IMR-90 (cell line): ENCODE results near the gene CDKAL1. TPM values are rescaled to one million over a fixed set of nuclear protein-coding genes. Genes with fewer than 3 reads are reported as not detected.

ENCODE experiments used
- ATAC-seq: fragments of 200-7000 bp; cut with Tn5 transposase; 2 replicates; pipeline ENCODE4 v1.9.1; 2020; ENCODE audit warnings: low read depth, mild to moderate bottlenecking, moderate library complexity
- BruUV-seq: library from RNA; stranded (reverse); fragments of 400-500 nt; replicated peaks from 2 replicates; lab custom pipeline; 2021; lab: Mats Ljungman, UMichigan
- CTCF ChIA-PET: fragments of 300-600 bp; formaldehyde crosslinking; extraction: SDS; loops from one replicate; lab custom pipeline; 2021; ENCODE audit warnings: antibody characterized with exemption; lab: Yijun Ruan, JAX
- POLR2A ChIA-PET: fragments of 300-600 bp; sonication (Branson Sonifier 250); formaldehyde crosslinking; loops from one replicate; lab custom pipeline; 2022; ENCODE audit warnings: antibody characterized with exemption; ENCODE audit not compliant: unreplicated experiment; lab: Charles Lee
- DNase-seq: peaks from one replicate; pipeline ENCODE4 v3.0.0; 2013
- H2AFZ ChIP-seq: replicated peaks from 2 replicates; pipeline ENCODE3; 2013; ENCODE audit warnings: low read length, mild to moderate bottlenecking; ENCODE audit not compliant: poor library complexity
- H2AK5ac ChIP-seq: 2 replicates; pipeline ENCODE4 v1.6.1; 2013; ENCODE audit warnings: low read depth, low read length, inconsistent platforms
- H2AK9ac ChIP-seq: replicated peaks from 2 replicates; pipeline ENCODE3; 2013; ENCODE audit warnings: mild to moderate bottlenecking, low read depth, low read length, moderate library complexity; ENCODE audit not compliant: poor library complexity
- H2BK120ac ChIP-seq: 2 replicates; pipeline ENCODE4 v1.6.1; 2013; ENCODE audit warnings: low read depth, low read length, inconsistent platforms
- H2BK15ac ChIP-seq: 3 replicates; pipeline ENCODE4 v1.6.1; 2013; ENCODE audit warnings: low read depth, low read length, inconsistent platforms
- H2BK20ac ChIP-seq: 2 replicates; pipeline ENCODE4 v1.6.1; 2013; ENCODE audit warnings: low read depth, mild to moderate bottlenecking, inconsistent platforms, low read length, moderate library complexity
- H2BK5ac ChIP-seq: 2 replicates; pipeline ENCODE4 v1.6.1; 2013; ENCODE audit warnings: mild to moderate bottlenecking, low read depth, low read length, inconsistent platforms; ENCODE audit not compliant: poor library complexity, severe bottlenecking
- H3K14ac ChIP-seq: replicated peaks from 2 replicates; pipeline ENCODE4 v1.6.1; 2013; ENCODE audit warnings: low read depth, low read length, inconsistent platforms
- H3K18ac ChIP-seq: 2 replicates; pipeline ENCODE4 v1.6.1; 2013; ENCODE audit warnings: low read depth, low read length, control low read depth
- H3K23ac ChIP-seq: 2 replicates; pipeline ENCODE4 v1.6.1; 2013; ENCODE audit warnings: low read depth, low read length, inconsistent platforms
- H3K27ac ChIP-seq: 2 replicates; pipeline ENCODE4 v1.5.1; 2013; ENCODE audit warnings: mild to moderate bottlenecking, control low read depth, low read length; ENCODE audit not compliant: insufficient read depth
- H3K27me3 ChIP-seq: 2 replicates; pipeline ENCODE4 v1.6.1; 2013; ENCODE audit warnings: low read length; ENCODE audit not compliant: control insufficient read depth, insufficient read depth
- H3K36me3 ChIP-seq: 2 replicates; pipeline ENCODE4 v1.6.1; 2013; ENCODE audit warnings: low read length, mixed read lengths; ENCODE audit not compliant: control insufficient read depth, insufficient read depth
- H3K4ac ChIP-seq: 2 replicates; pipeline ENCODE4 v1.6.1; 2013; ENCODE audit warnings: low read depth, low read length, inconsistent platforms
- H3K4me1 ChIP-seq: 2 replicates; pipeline ENCODE4 v1.6.1; 2013; ENCODE audit warnings: low read length, mixed read lengths; ENCODE audit not compliant: control insufficient read depth, insufficient read depth
- H3K4me2 ChIP-seq: 2 replicates; pipeline ENCODE4 v1.6.1; 2013; ENCODE audit warnings: low read depth, mild to moderate bottlenecking, control low read depth, low read length, moderate library complexity
- H3K4me3 ChIP-seq: 2 replicates; pipeline ENCODE4 v1.5.1; 2013; ENCODE audit warnings: low read depth, mild to moderate bottlenecking, control low read depth, low read length, moderate library complexity; ENCODE audit not compliant: insufficient read depth
- H3K56ac ChIP-seq: 2 replicates; pipeline ENCODE4 v1.6.1; 2013; ENCODE audit warnings: low read length, inconsistent platforms; ENCODE audit not compliant: insufficient read depth; ENCODE audit errors: extremely low read depth
- H3K79me1 ChIP-seq, 2 experiments: 2 replicates each; pipeline ENCODE4 v1.6.1; 2013; ENCODE audit warnings: low read length in 2 of 2, inconsistent platforms in 1 of 2, low read depth in 1 of 2
- H3K9ac ChIP-seq: 2 replicates; pipeline ENCODE4 v1.6.1; 2013; ENCODE audit warnings: low read depth, low read length, control low read depth
- H3K9me1 ChIP-seq: 2 replicates; pipeline ENCODE4 v1.6.1; 2013; ENCODE audit warnings: low read length, inconsistent platforms; ENCODE audit not compliant: insufficient read depth
- H3K9me3 ChIP-seq: 2 replicates; pipeline ENCODE4 v1.6.1; 2013; ENCODE audit warnings: low read length; ENCODE audit not compliant: control insufficient read depth, insufficient read depth
- H4K20me1 ChIP-seq: 2 replicates; pipeline ENCODE4 v1.6.1; 2013; ENCODE audit warnings: low read length, inconsistent platforms; ENCODE audit not compliant: insufficient read depth
- H4K5ac ChIP-seq: 2 replicates; pipeline ENCODE4 v1.6.1; 2013; ENCODE audit warnings: mild to moderate bottlenecking, low read depth, low read length, control low read depth
- H4K8ac ChIP-seq, 2 experiments: 2 replicates each; pipeline ENCODE4 v1.6.1; 2013; ENCODE audit warnings: low read depth in 2 of 2, low read length in 2 of 2, control low read depth in 1 of 2, inconsistent platforms in 1 of 2
- H4K91ac ChIP-seq: 2 replicates; pipeline ENCODE4 v1.6.1; 2013; ENCODE audit warnings: low read depth, low read length, inconsistent platforms; ENCODE audit not compliant: insufficient read depth
- CEBPB ChIP-seq: IDR thresholded peaks from 2 replicates; pipeline ENCODE4 v1.6.1; 2012; ENCODE audit warnings: low read depth, low read length, improper control_type of control experiment
- MXI1 ChIP-seq: IDR thresholded peaks from 2 replicates; pipeline ENCODE4 v1.6.1; 2012; ENCODE audit warnings: low read depth, mild to moderate bottlenecking, low read length, moderate library complexity, borderline replicate concordance
- NFE2L2 ChIP-seq: fragments of 150-350 bp; IDR thresholded peaks from 2 replicates; pipeline ENCODE4 v1.6.1; 2016; ENCODE audit warnings: low read depth, mild to moderate bottlenecking, low read length
- POLR2A ChIP-seq: IDR thresholded peaks from 2 replicates; pipeline ENCODE4 v1.6.1; 2012; ENCODE audit warnings: mild to moderate bottlenecking, low read depth, low read length
- RFX5 ChIP-seq: IDR thresholded peaks from 2 replicates; pipeline ENCODE4 v1.8.0; 2012; ENCODE audit warnings: low read depth, mild to moderate bottlenecking, low read length, moderate library complexity
- dilution Hi-C: fragments of 300-500 bp; cut with HindIII; formaldehyde crosslinking; loops from one replicate; pipeline ENCODE4 v1.14.3; 2018; ENCODE audit warnings: low sequenced_read_pairs; ENCODE audit not compliant: unreplicated experiment
- in situ Hi-C: fragments of 300-500 bp; cut with MboI; formaldehyde crosslinking; loops from 3 replicates; pipeline ENCODE4 v1.14.3; 2019; ENCODE audit warnings: low sequenced_read_pairs, inconsistent platforms, mixed read lengths
- intact Hi-C: fragments of 100-400 bp; cut with micrococcal nuclease; formaldehyde crosslinking; loops from 2 replicates; pipeline ENCODE4 v1.10.0; 2022
- polyA plus RNA-seq, 3 experiments: library from polyadenylated mRNA; depleted of rRNA; stranded (reverse); fragments of >200 nt; gene quantifications; 2 replicates each; pipeline ENCODE4 v1.2.3, GENCODE V29; 2012; ENCODE audit warnings: low replicate concordance in 1 of 3
- total RNA-seq: library from RNA; depleted of rRNA; stranded (reverse); fragments of >200 nt; gene quantifications from 2 replicates; pipeline ENCODE4 v1.2.3, GENCODE V29; 2012

Gene CDKAL1
- total and polyA plus RNA-seq, 2 of the 4 experiments (the other 2 are of a cell fraction) = 3.7 to 13.1 TPM

DNA sequence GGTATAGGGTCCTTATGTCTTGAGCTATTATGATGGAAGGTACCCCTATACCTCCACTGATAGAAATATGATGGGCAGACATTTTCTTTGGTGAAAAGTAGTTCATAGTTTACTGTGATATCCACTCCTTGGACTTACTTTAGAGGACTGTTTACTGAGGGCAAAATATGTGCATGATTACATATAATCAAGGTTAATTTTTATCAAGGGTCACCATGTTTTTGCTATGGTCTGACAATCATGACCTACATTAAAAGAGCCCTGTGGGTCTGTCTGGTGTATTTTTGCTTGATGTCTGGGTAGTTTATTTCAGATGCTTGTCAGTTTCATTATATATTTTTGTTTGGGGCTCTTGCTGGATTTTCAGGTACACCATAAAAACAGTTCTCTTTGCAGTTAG is 40.1 kb downstream of the CDKAL1 start:
- Histone ChIP-seq H3K27ac (no peak overlapping the region), H4K20me1 (no peaks in the 10 kb centered on the region), H2AK9ac (no peak overlapping the region), H3K9ac (no peak overlapping the region), H3K4ac (no peak overlapping the region), H4K8ac (no peak overlapping the region), H3K4me1 (no peaks in the 10 kb centered on the region), H2BK5ac (no peak overlapping the region), H3K23ac (no peak overlapping the region), H4K5ac (no peak overlapping the region), H4K91ac (no peak overlapping the region), H3K27me3 (no peaks in the 10 kb centered on the region), H3K4me3 (no peak overlapping the region), H2AFZ (no peak overlapping the region), H3K18ac (no peak overlapping the region), H2BK15ac (no peak overlapping the region), H3K14ac (no peak overlapping the region), H3K9me1 (no peaks in the 10 kb centered on the region), H2BK20ac (no peak overlapping the region), H3K36me3 (no peaks in the 10 kb centered on the region; the same call in 1 of the 2 replicates), H3K79me1 (peaks cover 2 to 3% of the 10 kb centered on the region in 2 experiments; a peak in 1 of 4 replicates), H2BK120ac (no peak overlapping the region), H3K4me2 (no peak overlapping the region), H3K9me3 (no peaks in the 10 kb centered on the region), H2AK5ac (no peak overlapping the region), H3K56ac (no peak overlapping the region)
- BruUV-seq = no TSS peak
- CTCF ChIA-PET = interaction anchor here (0.6 kb wide), 1 partner anchor 97 kb away, joined by 3 read pairs; no protein-coding TSS in a partner anchor
- no peak for DNase-seq
- intact Hi-C loops = no loop called here
- dilution Hi-C loops = no loop called here
- no peak for TF ChIP-seq POLR2A
- no peak for TF ChIP-seq NFE2L2
- TF ChIP-seq RFX5 = no peak
- no peak for TF ChIP-seq CEBPB
- TF ChIP-seq MXI1 = no peak
- in situ Hi-C loops = loop anchor here (25.0 kb wide), 1 partner anchor 1563 kb away; no protein-coding TSS in a partner anchor
- ATAC-seq = no peak
- POLR2A ChIA-PET = no interaction called here
